HG03108 (cell line): Measurements from ENCODE around the gene PLBD2.
"Not testable (repeated sequence)": the region's sequence is repeated elsewhere in the genome, so short reads cannot be mapped to it uniquely, and the experiment has no call there.

Source experiments
- ATAC-seq: cut with Tn5 transposase; IDR thresholded peaks from one replicate; pipeline ENCODE4 v1.9.1; 2021; ENCODE audit warnings: moderate library complexity; ENCODE audit not compliant: unreplicated experiment

Gene PLBD2

DNA sequence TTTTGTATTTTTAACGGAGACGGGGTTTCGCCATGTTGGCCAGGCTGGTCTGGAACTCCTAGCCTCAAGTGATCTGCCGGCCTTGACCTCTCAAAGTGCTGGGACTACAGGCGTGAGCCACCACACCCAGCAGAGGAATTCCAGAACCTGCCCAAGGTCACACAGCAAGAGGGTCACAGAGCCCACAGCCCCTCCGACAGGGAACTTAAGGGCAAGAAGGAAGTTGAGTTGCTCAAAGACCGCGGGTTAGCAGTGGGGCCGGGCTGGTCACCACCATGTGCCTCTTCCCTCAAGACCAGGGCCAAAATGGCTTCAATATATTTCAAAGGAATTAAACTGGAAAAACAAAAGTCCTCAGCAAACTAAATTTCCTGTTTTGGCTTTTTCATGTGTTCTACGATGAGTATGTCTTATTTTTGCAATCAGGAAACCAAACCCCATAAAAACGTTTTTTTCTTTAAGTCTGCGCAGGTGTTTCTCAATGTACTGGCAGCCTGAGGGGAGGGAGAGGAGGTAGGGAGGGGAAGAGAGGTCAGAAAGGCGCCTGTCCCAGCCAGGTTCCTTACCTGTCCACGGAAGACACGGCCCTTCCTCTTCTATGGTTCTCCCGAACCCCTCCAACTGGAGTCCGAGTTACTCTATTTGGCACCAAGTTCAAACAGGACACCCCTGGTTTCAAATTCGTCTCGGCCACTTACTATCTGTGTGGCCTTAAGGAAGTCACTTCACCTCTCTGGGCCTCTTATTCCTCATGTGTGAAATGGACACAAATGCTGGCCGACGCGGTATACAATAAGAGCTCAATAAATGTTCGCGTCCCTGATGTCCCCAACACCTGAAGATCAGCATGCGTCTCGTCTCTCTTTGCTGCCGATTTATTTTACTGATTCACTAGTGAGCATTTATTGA lies 24.3 kb upstream of the PLBD2 start:
- no peak for ATAC-seq

DNA sequence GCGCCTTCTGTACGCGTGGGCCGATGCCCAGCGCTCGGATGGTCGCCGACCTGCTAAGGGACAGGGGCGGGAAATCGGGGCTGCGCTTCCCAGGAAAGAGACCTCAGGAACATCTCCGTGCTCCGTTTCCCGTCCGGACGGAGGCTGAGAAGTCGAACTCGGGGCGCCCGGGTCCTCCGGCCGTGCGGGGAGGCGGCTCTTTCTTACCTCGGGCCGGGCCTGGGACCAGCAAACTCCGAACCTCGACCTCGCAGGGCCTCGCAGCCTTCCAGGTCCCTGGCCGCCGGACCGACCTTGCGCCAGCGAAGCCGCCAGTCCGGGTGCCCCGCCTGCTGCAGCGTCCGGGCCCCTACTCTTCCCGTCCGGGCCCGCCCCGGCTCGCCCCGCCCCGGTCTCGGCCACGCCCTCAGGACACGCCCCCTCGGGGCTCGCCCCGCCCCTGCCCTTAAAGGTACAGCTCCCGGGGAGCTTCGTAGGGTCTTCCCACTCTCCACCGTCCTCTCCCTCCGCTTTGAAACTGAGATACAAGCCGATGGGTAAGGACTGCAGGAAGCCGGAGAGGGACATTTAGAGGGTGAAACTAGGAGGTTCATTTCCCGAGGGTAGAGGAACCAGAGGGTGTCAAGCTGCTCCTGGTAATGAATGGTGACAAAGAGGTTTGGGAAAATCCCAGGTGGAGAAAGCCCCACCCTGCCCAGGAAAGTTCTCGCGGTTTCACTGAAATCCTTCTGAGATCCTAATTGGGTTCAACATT lies 23.4 kb upstream of the PLBD2 start, which contains the start of gene SLC8B1:
TSS of gene SLC8B1 (minus strand) at position 324 of the 754 bp plus-strand sequence. CDS start 2,231 bp downstream, outside the sequence.
- peak; percentile 84 for ATAC-seq

DNA sequence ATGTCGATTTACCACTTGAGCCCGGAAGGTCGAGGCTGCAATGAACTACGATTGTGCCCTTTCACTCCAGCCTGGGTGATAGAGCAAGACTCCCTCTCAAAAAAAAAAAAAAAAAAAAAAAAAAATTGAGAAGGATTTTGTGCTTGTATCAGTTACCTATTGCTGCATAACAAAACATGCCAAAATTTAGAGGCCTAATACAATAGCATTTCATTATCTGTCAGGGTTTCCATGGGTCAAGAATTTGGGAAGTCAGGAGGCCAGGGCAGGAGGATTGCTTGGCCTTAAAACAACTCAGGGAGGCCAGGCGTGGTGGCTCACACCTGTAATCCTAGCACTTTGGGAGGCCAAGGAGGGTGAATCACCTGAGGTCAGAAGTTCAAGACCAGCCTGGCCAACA lies 18.8 kb upstream of the PLBD2 start:
- no peak for ATAC-seq

DNA sequence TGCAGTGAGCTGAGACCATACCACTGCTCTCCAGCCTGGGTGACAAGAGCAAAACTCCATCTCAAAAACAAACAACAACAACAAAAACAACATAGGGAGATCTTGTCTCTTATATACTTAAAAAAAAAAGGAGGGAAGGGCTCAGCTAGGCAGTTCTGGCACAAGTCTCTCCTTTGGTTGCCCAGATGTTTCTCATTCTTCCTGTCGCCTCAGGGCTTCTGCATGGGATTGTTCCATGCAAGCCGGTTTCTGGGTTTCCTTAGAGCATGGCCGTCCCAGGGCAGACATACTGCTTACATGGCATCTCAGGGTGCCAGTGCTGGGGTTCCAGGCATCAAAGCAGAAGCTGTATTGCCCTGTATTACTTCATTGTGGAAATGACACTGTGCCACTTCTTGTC lies 18.3 kb upstream of the PLBD2 start:
- no peak for ATAC-seq

GRCh38 chr12:113341535-113341934 lies 16.9 kb upstream of the PLBD2 start:
- ATAC-seq: no peak

DNA sequence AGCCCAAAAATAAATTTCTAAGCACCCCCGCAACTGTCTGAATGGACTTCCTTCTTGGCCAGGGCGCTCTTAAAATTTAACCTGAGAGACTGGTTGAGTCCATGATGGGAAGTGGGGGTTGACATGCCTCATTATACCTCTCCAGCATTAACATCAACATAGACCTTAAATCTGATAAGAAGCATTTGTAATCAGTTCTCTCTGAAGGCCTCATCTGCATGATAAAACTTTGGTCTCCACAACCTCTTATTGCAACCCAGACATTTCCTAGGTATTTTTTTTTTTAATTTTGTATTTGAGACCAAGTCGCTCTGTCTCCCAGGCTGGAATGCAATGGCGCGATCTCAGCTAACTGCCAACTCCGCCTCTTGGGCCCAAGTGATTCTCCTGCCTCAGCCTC lies 13.1 kb upstream of the PLBD2 start:
- no peak for ATAC-seq

- ATAC-seq: no peak
These were observed 12.0 kb upstream of the PLBD2 start for GRCh38 chr12:113346353-113346752.

DNA sequence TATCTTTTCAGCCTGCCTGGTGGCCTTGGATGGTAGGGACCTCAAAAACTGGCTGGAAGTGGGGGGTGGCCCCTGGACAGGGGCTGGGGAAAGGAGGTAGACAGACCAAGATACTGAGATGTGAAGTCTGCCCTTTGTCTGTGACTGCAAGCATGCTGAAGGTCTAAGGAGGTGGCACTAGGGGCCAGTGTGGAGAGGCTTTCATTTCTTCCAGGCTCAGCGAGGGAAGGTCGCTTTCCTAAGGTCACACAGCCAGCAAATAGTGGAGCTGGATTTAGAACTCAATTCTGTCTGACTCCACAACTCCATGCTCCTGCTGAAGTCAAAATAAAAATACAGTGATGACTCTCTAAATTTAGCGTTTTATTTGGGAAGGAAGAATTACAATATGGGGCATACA lies 11.3 kb upstream of the PLBD2 start:
- ATAC-seq: no peak

DNA sequence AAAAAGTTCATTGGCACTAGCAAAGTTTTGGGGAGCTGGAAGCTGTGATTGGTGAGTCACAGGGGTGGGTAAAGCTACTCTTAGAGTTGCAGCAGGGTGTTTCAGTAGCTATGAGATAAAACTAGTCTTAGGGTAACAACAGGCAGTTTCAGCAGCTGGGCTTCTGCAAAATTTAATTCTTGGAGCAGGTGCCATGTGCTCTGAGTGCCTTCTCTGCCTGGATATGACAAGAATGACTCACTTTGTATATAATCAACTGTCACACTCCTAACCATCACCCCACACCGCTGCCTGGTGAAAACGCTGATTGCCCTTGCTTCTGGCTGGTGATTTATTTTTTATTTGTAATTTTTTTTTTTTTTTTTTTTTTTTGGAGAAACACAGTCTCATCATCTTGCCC lies 10.5 kb upstream of the PLBD2 start:
- ATAC-seq: no peak

DNA sequence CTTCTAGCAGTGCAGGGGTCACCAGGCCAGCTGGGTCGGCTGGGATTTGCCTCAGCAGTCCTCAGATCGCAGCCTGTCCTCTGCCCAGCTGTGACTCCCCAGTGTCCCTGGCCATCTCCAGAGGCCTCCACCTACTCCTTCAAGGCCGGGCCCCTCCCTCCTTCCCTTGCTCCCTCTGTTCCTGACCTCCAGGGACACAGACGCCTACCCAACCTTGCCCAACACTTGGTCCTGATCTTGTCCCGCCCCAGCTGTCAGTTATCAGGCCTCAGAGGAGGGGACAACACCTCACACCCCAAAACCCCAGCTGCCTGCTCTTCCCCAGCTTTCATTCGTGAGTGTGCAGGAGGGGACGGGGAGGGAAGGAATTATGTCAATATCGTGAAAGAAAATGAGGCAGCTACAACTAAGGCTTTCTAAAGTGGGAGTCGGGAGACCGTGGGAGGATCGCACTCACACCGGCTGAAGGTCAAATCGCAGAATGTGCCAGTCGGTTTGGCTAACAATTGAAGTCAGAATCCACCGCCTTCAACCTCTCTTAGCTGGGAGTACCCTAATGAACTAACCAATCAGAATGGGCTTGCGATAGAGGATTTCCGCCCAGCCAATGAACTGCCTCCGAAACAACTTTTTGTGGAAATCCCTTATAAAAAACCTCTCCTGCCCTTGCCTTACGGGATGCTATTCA lies 9.4 kb upstream of the PLBD2 start:
- ATAC-seq: no peak

DNA sequence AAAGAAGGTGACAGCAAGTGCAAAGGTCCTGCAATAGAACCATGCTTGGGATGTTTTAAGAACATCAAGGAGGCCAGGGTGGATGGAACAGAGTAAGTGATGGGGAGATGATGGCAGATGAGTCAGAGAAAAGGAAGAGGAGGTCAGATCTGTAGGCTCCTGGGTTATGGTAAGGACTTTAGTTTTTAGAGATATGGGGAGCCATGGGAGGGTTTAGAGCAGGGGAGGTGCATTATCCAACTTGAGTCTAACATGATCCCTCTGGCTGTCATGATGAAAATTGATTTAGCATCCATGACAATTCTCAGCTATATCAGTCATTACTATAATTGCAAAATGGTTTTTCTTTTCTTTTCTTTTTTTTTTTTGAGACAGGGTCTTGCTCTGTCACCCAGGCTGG lies 7.3 kb upstream of the PLBD2 start:
- ATAC-seq: no peak

GRCh38 chr12:113354192-113354591 lies 4.2 kb upstream of the PLBD2 start:
- ATAC-seq: not testable (repeated sequence)

DNA sequence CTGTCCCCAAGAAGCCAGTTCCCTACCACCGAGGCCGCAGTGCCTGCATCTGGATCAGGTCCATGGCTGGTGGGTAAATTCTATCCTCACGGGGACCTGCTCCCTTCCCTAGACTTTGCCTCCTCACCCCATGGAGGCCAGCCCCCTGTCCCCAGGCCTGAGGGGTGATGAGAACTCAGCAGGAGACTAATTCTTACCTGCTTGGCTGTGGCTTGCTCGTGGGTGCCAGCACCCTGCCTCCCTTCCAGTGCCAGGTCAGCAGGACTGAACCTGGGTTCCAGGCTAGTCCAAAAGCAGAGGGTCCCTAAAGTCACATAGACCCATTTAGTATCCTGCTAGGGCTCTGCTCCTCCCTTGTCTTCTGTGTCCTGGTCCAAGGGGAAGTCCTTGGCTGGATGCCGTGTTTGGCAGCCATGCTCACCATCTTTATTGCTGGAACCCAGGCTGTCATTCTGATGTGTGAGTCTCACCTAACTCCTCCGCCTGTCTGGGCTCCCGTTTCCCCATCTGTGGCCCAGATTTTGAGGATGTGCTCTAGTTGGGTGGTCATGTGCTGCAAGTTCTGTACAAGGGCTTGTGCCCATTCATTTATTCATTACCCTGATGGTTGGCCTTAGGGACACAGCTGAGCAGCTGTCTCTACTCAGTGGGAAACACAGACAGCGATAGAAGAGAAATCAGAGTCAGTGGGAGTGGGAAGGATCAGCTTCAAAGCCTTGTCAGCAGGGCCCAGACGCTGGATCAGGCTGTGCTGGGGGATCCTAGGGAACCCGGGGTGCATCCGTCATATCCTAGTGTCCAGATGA lies 949 bp downstream of the PLBD2 start:
- no peak for ATAC-seq

GRCh38 chr12:113359939-113360748 lies 1.8 kb downstream of the PLBD2 start:
- ATAC-seq: no peak

GRCh38 chr12:113361574-113362370 lies 3.4 kb downstream of the PLBD2 start:
- no peak for ATAC-seq

- ATAC-seq: no peak
These were observed 6.3 kb downstream of the PLBD2 start for GRCh38 chr12:113364698-113365097.

GRCh38 chr12:113365639-113366395 lies 7.4 kb downstream of the PLBD2 start:
- no peak for ATAC-seq

GRCh38 chr12:113366827-113367226 lies 8.4 kb downstream of the PLBD2 start:
- ATAC-seq: no peak
